Liver (tissue), 9 donors: Measurements from ENCODE around the gene CUEDC1. TPM values are rescaled to one million over a fixed set of nuclear protein-coding genes. Genes with fewer than 3 reads are reported as not detected.
A peak's percentile ranks its signal among the peaks of the same experiment; 100 is the strongest.

Experiments
- DNase-seq: peaks from one replicate; pipeline ENCODE4 v3.0.0-alpha.2; 2017; ENCODE audit warnings: low spot score
- H3K27ac ChIP-seq, 2 donors: one replicate each; pipeline ENCODE4 v1.7.0; 2013; ENCODE audit warnings: inconsistent platforms in 2 of 2, low read length in 2 of 2, control low read depth in 1 of 2, low read depth in 1 of 2, mild to moderate bottlenecking in 1 of 2
- H3K27me3 ChIP-seq, 4 donors: one replicate each; pipeline versions ENCODE4 v1.6.1 to v1.7.0; 2013; ENCODE audit warnings: low read length in 3 of 4, inconsistent platforms in 1 of 4, mild to moderate bottlenecking in 1 of 4, moderate library complexity in 1 of 4; ENCODE audit not compliant: control insufficient read depth in 4 of 4, insufficient read depth in 4 of 4
- H3K36me3 ChIP-seq, 4 donors: one replicate each; pipeline versions ENCODE4 v1.6.1 to v1.7.0; 2013; ENCODE audit warnings: low read length in 3 of 4, mild to moderate bottlenecking in 3 of 4, low read depth in 1 of 4, moderate library complexity in 1 of 4; ENCODE audit not compliant: control insufficient read depth in 4 of 4, insufficient read depth in 3 of 4
- H3K4me1 ChIP-seq, 4 donors: one replicate each; pipeline versions ENCODE4 v1.6.1 to v1.7.0; 2013; ENCODE audit warnings: low read length in 3 of 4, mild to moderate bottlenecking in 3 of 4, moderate library complexity in 1 of 4; ENCODE audit not compliant: control insufficient read depth in 4 of 4, insufficient read depth in 4 of 4
- H3K4me3 ChIP-seq, 3 donors: one replicate each; pipeline versions ENCODE4 v1.6.1 to v1.7.0; 2013; ENCODE audit warnings: low read length in 3 of 3, control low read depth in 1 of 3, low read depth in 1 of 3, mild to moderate bottlenecking in 1 of 3
- H3K9ac ChIP-seq, 2 donors: one replicate each; pipeline ENCODE4 v1.7.0; 2013; ENCODE audit warnings: low read length in 2 of 2, mild to moderate bottlenecking in 2 of 2, moderate library complexity in 2 of 2, control low read depth in 1 of 2, low read depth in 1 of 2
- H3K9me3 ChIP-seq, 4 donors: one replicate each; pipeline versions ENCODE4 v1.6.1 to v1.7.0; 2013; ENCODE audit warnings: low read length in 3 of 4; ENCODE audit not compliant: control insufficient read depth in 4 of 4
- FOXA1 ChIP-seq: IDR thresholded peaks from 2 replicates; pipeline ENCODE4 v1.6.1; 2016; ENCODE audit warnings: antibody characterized with exemption
- FOXA2 ChIP-seq: IDR thresholded peaks from 2 replicates; pipeline ENCODE4 v1.6.1; 2016; ENCODE audit warnings: antibody characterized with exemption
- GABPA ChIP-seq, 2 donors: IDR thresholded peaks in 1 of 2; conservative IDR thresholded peaks in 1 of 2; 2 replicates each; pipeline ENCODE4 v1.6.1; 2016; ENCODE audit warnings: antibody characterized with exemption in 2 of 2, mild to moderate bottlenecking in 1 of 2, moderate library complexity in 1 of 2
- HNF4A ChIP-seq, 2 donors: conservative IDR thresholded peaks; 2 replicates each; pipeline ENCODE4 v1.6.1; 2016; ENCODE audit warnings: antibody characterized with exemption in 2 of 2, mild to moderate bottlenecking in 2 of 2
- HNF4G ChIP-seq: IDR thresholded peaks from 2 replicates; pipeline ENCODE4 v1.6.1; 2016; ENCODE audit warnings: antibody characterized with exemption
- JUND ChIP-seq, 2 donors: IDR thresholded peaks; 2 replicates each; pipeline ENCODE4 v1.6.1; 2016; ENCODE audit warnings: antibody characterized with exemption in 2 of 2
- MAX ChIP-seq: IDR thresholded peaks from 2 replicates; pipeline ENCODE4 v1.6.1; 2016; ENCODE audit warnings: antibody characterized with exemption
- NR2F2 ChIP-seq: IDR thresholded peaks from 2 replicates; pipeline ENCODE4 v1.6.1; 2016; ENCODE audit warnings: antibody characterized with exemption
- RAD21 ChIP-seq, 2 donors: IDR thresholded peaks; 2 replicates each; pipeline ENCODE4 v1.6.1; 2016; ENCODE audit warnings: antibody characterized with exemption in 2 of 2, mild to moderate bottlenecking in 2 of 2
- REST ChIP-seq: IDR thresholded peaks from 2 replicates; pipeline ENCODE4 v1.6.1; 2016; ENCODE audit warnings: antibody characterized with exemption, mild to moderate bottlenecking
- SP1 ChIP-seq: IDR thresholded peaks from 2 replicates; pipeline ENCODE4 v1.6.1; 2018; ENCODE audit warnings: antibody characterized with exemption, mild to moderate bottlenecking
- TAF1 ChIP-seq: conservative IDR thresholded peaks from 2 replicates; pipeline ENCODE4 v1.6.1; 2016; ENCODE audit warnings: antibody characterized with exemption, mild to moderate bottlenecking
- YY1 ChIP-seq: IDR thresholded peaks from 2 replicates; pipeline ENCODE4 v1.6.1; 2016; ENCODE audit warnings: antibody characterized with exemption, mild to moderate bottlenecking
- WGBS: extraction: QIAGEN DNeasy Blood & Tissue Kit; methylation state at CpG from one replicate; pipeline ENCODE4 v1.1.7; 2013; 5-methylcytosine and 5-hydroxymethylcytosine counted together
- polyA plus RNA-seq, 2 donors: library from polyadenylated mRNA; stranded (reverse) in 1 of 2; unstranded in 1 of 2; fragments of 200-250 nt in 1 of 2; fragments of >200 nt in 1 of 2; fragmentation: Nextera tagmentation in 1 of 2; extraction: Ambion mirVana in 1 of 2; gene quantifications; one replicate each; pipeline versions ENCODE4 v1.2.1 to v1.2.3, GENCODE V29; 2013 to 2015
- total RNA-seq, 2 donors: library from RNA; depleted of rRNA; stranded (reverse); fragments of >200 nt; gene quantifications; one replicate each; pipeline ENCODE4 v1.2.3, GENCODE V29; 2014
- TF ChIP-seq, protein P1 (sequence below): IDR thresholded peaks from 2 replicates; pipeline ENCODE4 v1.6.1; 2016; ENCODE audit warnings: antibody characterized with exemption
- TF ChIP-seq, protein P2 (sequence below): IDR thresholded peaks from 2 replicates; pipeline ENCODE4 v1.6.1; 2016; ENCODE audit warnings: antibody characterized with exemption
- TF ChIP-seq, protein P3 (sequence below): fragments of 150-350 bp; IDR thresholded peaks from 2 replicates; pipeline ENCODE4 v1.5.1; 2017; ENCODE audit warnings: improper control_type of control experiment, low read depth, low read length; ENCODE audit not compliant: missing input control
- donor health status: healthy.
- donor health status: healthy.
- donor health status: healthy.
- donor health status: healthy.
- donor health status: healthy.

CUEDC1 gene
- total and polyA plus RNA-seq, 4 donors: 2.6 to 4.9 (median 3.4) TPM

- no peak overlapping the region for H3K27ac ChIP-seq
- no peaks in the 10 kb centered on the region for H3K27me3 ChIP-seq
- WGBS: 67% methylated on average over 6 of the region's 6 CpGs
- H3K36me3 ChIP-seq: no peaks in the 10 kb centered on the region
- DNase-seq: no peak
- TF ChIP-seq RAD21 (IDR thresholded peaks at IDR 0.05) (no peak), HNF4A (conservative IDR thresholded peaks at IDR 0.05) (peak in 1 of 2 donors; percentile 8), FOXA2 (peak; percentile 87), FOXA1 (peak; percentile 78)
- no peak overlapping the region for H3K4me3 ChIP-seq
- no peak overlapping the region for H3K9ac ChIP-seq
- peaks cover 0 to 20% (median 16%) of the 10 kb centered on the region in 4 donors for H3K4me1 ChIP-seq
- H3K9me3 ChIP-seq: no peaks in the 10 kb centered on the region
Measured at GRCh38 chr17:57900991-57901743, 54.0 kb downstream of the CUEDC1 start.

DNA sequence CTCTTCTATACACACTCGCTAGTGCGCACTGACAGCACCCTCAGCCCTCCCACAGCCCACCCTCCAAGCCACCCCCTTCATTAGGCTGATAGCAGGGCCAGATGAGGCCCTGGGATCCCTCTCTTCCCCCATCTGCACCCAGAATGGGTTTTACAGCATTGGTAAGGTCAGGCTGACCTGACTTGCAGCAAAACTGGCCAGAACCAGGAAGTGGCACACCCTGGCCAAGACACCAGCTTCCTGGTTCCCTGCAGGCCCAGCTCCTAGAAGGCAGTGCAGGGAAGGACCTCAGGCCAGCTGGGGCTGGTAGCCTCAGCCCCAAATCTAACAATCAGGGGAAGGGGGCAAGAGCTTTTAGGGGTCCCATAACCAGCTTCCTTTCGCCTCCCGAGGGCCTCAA is 55.4 kb downstream of the CUEDC1 start:
- no peak for DNase-seq
- Histone ChIP-seq H3K36me3 (no peaks in the 10 kb centered on the region), H3K4me3 (no peak overlapping the region), H3K9me3 (no peaks in the 10 kb centered on the region), H3K27ac (no peak overlapping the region), H3K9ac (no peak overlapping the region), H3K27me3 (no peaks in the 10 kb centered on the region), H3K4me1 (peaks cover 0 to 20% (median 16%) of the 10 kb centered on the region in 4 donors)
- TF ChIP-seq NR2F2: no peak
- TF ChIP-seq TAF1: no peak
- no peak for TF ChIP-seq HNF4G
- no peak for TF ChIP-seq REST
- no peak for TF ChIP-seq SP1
- TF ChIP-seq, protein P1, sequence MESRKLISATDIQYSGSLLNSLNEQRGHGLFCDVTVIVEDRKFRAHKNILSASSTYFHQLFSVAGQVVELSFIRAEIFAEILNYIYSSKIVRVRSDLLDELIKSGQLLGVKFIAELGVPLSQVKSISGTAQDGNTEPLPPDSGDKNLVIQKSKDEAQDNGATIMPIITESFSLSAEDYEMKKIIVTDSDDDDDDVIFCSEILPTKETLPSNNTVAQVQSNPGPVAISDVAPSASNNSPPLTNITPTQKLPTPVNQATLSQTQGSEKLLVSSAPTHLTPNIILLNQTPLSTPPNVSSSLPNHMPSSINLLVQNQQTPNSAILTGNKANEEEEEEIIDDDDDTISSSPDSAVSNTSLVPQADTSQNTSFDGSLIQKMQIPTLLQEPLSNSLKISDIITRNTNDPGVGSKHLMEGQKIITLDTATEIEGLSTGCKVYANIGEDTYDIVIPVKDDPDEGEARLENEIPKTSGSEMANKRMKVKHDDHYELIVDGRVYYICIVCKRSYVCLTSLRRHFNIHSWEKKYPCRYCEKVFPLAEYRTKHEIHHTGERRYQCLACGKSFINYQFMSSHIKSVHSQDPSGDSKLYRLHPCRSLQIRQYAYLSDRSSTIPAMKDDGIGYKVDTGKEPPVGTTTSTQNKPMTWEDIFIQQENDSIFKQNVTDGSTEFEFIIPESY: no peak
- TF ChIP-seq JUND (IDR thresholded peaks at IDR 0.05): no peak
- WGBS: 83% methylated on average over 4 of the region's 4 CpGs

GRCh38 chr17:57899391-57899790 is 55.8 kb downstream of the CUEDC1 start:
- WGBS: 82% methylated on average over 8 of the region's 8 CpGs
- Histone ChIP-seq H3K27ac (peak overlapping the region in 1 of 2 donors; percentile 25), H3K9me3 (no peaks in the 10 kb centered on the region), H3K36me3 (no peaks in the 10 kb centered on the region), H3K4me1 (peaks cover 0 to 20% (median 16%) of the 10 kb centered on the region in 4 donors), H3K27me3 (no peaks in the 10 kb centered on the region), H3K9ac (no peak overlapping the region), H3K4me3 (no peak overlapping the region)
- no peak for DNase-seq
- TF ChIP-seq, protein P2, sequence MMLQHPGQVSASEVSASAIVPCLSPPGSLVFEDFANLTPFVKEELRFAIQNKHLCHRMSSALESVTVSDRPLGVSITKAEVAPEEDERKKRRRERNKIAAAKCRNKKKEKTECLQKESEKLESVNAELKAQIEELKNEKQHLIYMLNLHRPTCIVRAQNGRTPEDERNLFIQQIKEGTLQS: no peak
- TF ChIP-seq MAX (no peak), FOXA1 (no peak), REST (no peak), RAD21 (IDR thresholded peaks at IDR 0.05) (no peak), YY1 (no peak), FOXA2 (no peak), TAF1 (no peak), NR2F2 (no peak), GABPA (IDR thresholded peaks at IDR 0.05 in 1 of 2, conservative IDR thresholded peaks at IDR 0.05 in 1 of 2) (no peak)
- TF ChIP-seq, protein P3, sequence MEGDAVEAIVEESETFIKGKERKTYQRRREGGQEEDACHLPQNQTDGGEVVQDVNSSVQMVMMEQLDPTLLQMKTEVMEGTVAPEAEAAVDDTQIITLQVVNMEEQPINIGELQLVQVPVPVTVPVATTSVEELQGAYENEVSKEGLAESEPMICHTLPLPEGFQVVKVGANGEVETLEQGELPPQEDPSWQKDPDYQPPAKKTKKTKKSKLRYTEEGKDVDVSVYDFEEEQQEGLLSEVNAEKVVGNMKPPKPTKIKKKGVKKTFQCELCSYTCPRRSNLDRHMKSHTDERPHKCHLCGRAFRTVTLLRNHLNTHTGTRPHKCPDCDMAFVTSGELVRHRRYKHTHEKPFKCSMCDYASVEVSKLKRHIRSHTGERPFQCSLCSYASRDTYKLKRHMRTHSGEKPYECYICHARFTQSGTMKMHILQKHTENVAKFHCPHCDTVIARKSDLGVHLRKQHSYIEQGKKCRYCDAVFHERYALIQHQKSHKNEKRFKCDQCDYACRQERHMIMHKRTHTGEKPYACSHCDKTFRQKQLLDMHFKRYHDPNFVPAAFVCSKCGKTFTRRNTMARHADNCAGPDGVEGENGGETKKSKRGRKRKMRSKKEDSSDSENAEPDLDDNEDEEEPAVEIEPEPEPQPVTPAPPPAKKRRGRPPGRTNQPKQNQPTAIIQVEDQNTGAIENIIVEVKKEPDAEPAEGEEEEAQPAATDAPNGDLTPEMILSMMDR: no peak
